Keratinocyte (primary cell): ENCODE measurements around the gene ZP2. TPM values are rescaled to one million over a fixed set of nuclear protein-coding genes. Genes with fewer than 3 reads are reported as not detected.

Source experiments
- DNase-seq: peaks from one replicate; pipeline ENCODE4 v3.0.0-alpha.2; 2011; ENCODE audit warnings: low read depth, missing footprints, low spot score
- FAIRE-seq: peaks from 2 replicates; lab custom pipeline; 2011; peaks lifted over from hg19 to GRCh38; lab: Jason Lieb, UNC
- H2AFZ ChIP-seq: 2 replicates; pipeline ENCODE4 v1.6.0; 2012; ENCODE audit warnings: low read length, control low read depth, inconsistent platforms; ENCODE audit not compliant: control insufficient read depth
- H3K27ac ChIP-seq: 2 replicates; pipeline ENCODE4 v1.5.1; 2011; ENCODE audit warnings: low read length; ENCODE audit not compliant: control insufficient read depth, insufficient read depth
- H3K27me3 ChIP-seq: 3 replicates; pipeline ENCODE4 v1.6.0; 2011; ENCODE audit warnings: low read length; ENCODE audit not compliant: control insufficient read depth, insufficient read depth; ENCODE audit errors: extremely low read depth
- H3K36me3 ChIP-seq, 2 experiments: 2 replicates in 1 of 2; 3 replicates in 1 of 2; pipeline ENCODE4 v1.5.1; 2011; ENCODE audit warnings: low read length in 2 of 2, mild to moderate bottlenecking in 1 of 2; ENCODE audit not compliant: control insufficient read depth in 2 of 2, insufficient read depth in 2 of 2; ENCODE audit errors: extremely low read depth in 1 of 2
- H3K4me1 ChIP-seq: 3 replicates; pipeline ENCODE4 v1.5.1; 2011; ENCODE audit warnings: low read length; ENCODE audit not compliant: control insufficient read depth, insufficient read depth; ENCODE audit errors: extremely low read depth
- H3K4me2 ChIP-seq: 3 replicates; pipeline ENCODE4 v1.6.0; 2011; ENCODE audit warnings: low read depth, low read length; ENCODE audit not compliant: control insufficient read depth, insufficient read depth; ENCODE audit errors: extremely low read depth
- H3K4me3 ChIP-seq, 3 experiments: fragments of 200-600 bp in 1 of 3; sonication (generic) in 1 of 3; 2 replicates in 2 of 3; 3 replicates in 1 of 3; pipeline ENCODE4 v1.5.1; 2011 to 2016; ENCODE audit warnings: low read length in 3 of 3, mild to moderate bottlenecking in 3 of 3, control low read depth in 2 of 3, inconsistent platforms in 1 of 3, low read depth in 1 of 3, mixed read lengths in 1 of 3, mixed run types in 1 of 3, moderate library complexity in 1 of 3; ENCODE audit not compliant: control insufficient read depth in 2 of 3, insufficient read depth in 2 of 3; ENCODE audit errors: extremely low read depth in 1 of 3
- H3K79me2 ChIP-seq: 2 replicates; pipeline ENCODE4 v1.6.0; 2012; ENCODE audit warnings: low read length; ENCODE audit not compliant: control insufficient read depth, insufficient read depth
- H3K9ac ChIP-seq: 3 replicates; pipeline ENCODE4 v1.6.0; 2011; ENCODE audit warnings: low read length; ENCODE audit not compliant: control insufficient read depth, insufficient read depth; ENCODE audit errors: extremely low read depth
- H3K9me1 ChIP-seq: 3 replicates; pipeline ENCODE4 v1.6.0; 2011; ENCODE audit warnings: low read length; ENCODE audit not compliant: control insufficient read depth, insufficient read depth; ENCODE audit errors: extremely low read depth
- H3K9me3 ChIP-seq: 2 replicates; pipeline ENCODE4 v1.5.1; 2012; ENCODE audit warnings: low read depth, low read length; ENCODE audit not compliant: control insufficient read depth
- H4K20me1 ChIP-seq: 3 replicates; pipeline ENCODE4 v1.6.0; 2011; ENCODE audit warnings: low read length; ENCODE audit not compliant: control insufficient read depth, insufficient read depth; ENCODE audit errors: extremely low read depth
- EZH2 ChIP-seq: IDR thresholded peaks from one replicate; pipeline ENCODE4 v1.6.1; 2012; ENCODE audit warnings: inconsistent platforms, mild to moderate bottlenecking, low read length, moderate library complexity
- dilution Hi-C: fragments of 300-500 bp; cut with MboI; formaldehyde crosslinking; loops from one replicate; pipeline ENCODE4 v1.7.0; 2020; ENCODE audit warnings: low sequenced_read_pairs; ENCODE audit not compliant: extremely low pct_ligation_motif_present
- polyA plus RNA-seq, 5 experiments: library from polyadenylated mRNA; depleted of rRNA in 3 of 5; stranded (reverse) in 3 of 5; stranded (forward) in 1 of 5; unstranded in 1 of 5; fragments of >200 nt; gene quantifications; 1 replicate in 1 of 5; 2 replicates in 3 of 5; 3 replicates in 1 of 5; pipeline versions ENCODE4 v1.2.1 to v1.2.3, GENCODE V29; 2011 to 2012; ENCODE audit warnings: missing spikeins in 2 of 5, low read depth in 1 of 5, low replicate concordance in 1 of 5
- TF ChIP-seq, protein P1 (sequence below), 3 experiments: IDR thresholded peaks in 1 of 3; conservative IDR thresholded peaks in 1 of 3; optimal IDR thresholded peaks in 1 of 3; 2 replicates in 2 of 3; 3 replicates in 1 of 3; pipeline versions ENCODE3 to v1.5.1; 2011; ENCODE audit warnings: low read length in 3 of 3, mild to moderate bottlenecking in 3 of 3, moderate library complexity in 2 of 3, control low read depth in 1 of 3, inconsistent platforms in 1 of 3; ENCODE audit not compliant: insufficient read depth in 2 of 3; ENCODE audit errors: extremely low read depth in 1 of 3

Gene ZP2
- polyA plus RNA-seq, 1 donor (not counting 4 experiments of a cell fraction or from before 2014, with no cell fraction given): not detected

DNA sequence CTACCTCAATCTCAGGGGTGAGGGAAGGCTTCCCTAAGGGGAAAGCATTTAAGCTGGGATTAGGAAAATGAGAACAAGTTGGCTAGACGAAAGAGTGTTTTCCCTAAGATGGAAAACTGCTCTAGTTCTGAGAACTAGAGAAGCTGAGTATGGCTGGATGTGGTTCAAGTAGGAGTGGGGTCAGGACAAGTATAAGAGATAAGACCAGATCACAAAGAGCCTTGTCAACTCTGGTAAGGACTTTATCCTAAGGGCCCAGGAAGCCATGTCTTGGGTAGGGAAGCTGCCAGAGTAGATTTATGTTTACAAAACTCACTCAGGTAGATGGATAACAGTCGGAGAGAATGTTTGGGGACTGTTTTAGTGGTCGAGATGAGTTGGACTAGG lies 23.8 kb upstream of the ZP2 start:
- H4K20me1 ChIP-seq: no peaks in the 10 kb centered on the region
- DNase-seq (no peak), FAIRE-seq (no peak)
- H3K36me3 ChIP-seq: no peaks in the 10 kb centered on the region
- H3K4me2 ChIP-seq: no peak overlapping the region
- H3K9ac ChIP-seq: no peak overlapping the region
- no peaks in the 10 kb centered on the region for H3K27me3 ChIP-seq
- H3K4me1 ChIP-seq: no peaks in the 10 kb centered on the region
- TF ChIP-seq, protein P1, sequence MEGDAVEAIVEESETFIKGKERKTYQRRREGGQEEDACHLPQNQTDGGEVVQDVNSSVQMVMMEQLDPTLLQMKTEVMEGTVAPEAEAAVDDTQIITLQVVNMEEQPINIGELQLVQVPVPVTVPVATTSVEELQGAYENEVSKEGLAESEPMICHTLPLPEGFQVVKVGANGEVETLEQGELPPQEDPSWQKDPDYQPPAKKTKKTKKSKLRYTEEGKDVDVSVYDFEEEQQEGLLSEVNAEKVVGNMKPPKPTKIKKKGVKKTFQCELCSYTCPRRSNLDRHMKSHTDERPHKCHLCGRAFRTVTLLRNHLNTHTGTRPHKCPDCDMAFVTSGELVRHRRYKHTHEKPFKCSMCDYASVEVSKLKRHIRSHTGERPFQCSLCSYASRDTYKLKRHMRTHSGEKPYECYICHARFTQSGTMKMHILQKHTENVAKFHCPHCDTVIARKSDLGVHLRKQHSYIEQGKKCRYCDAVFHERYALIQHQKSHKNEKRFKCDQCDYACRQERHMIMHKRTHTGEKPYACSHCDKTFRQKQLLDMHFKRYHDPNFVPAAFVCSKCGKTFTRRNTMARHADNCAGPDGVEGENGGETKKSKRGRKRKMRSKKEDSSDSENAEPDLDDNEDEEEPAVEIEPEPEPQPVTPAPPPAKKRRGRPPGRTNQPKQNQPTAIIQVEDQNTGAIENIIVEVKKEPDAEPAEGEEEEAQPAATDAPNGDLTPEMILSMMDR (optimal IDR thresholded peaks at IDR 0.05 in 1 of 3, IDR thresholded peaks at IDR 0.05 in 1 of 3, conservative IDR thresholded peaks at IDR 0.05 in 1 of 3; ENCODE audit: extremely low read depth in 1 of 3, insufficient read depth in 2 of 3, low read length in 3 of 3): no peak
- no peak for TF ChIP-seq EZH2
- dilution Hi-C loops: no loop called here
- no peaks in the 10 kb centered on the region for H3K79me2 ChIP-seq
- no peak overlapping the region for H3K4me3 ChIP-seq
- no peaks in the 10 kb centered on the region for H3K9me3 ChIP-seq
- no peak overlapping the region for H3K27ac ChIP-seq
- no peak overlapping the region for H2AFZ ChIP-seq
- H3K9me1 ChIP-seq: no peaks in the 10 kb centered on the region

DNA sequence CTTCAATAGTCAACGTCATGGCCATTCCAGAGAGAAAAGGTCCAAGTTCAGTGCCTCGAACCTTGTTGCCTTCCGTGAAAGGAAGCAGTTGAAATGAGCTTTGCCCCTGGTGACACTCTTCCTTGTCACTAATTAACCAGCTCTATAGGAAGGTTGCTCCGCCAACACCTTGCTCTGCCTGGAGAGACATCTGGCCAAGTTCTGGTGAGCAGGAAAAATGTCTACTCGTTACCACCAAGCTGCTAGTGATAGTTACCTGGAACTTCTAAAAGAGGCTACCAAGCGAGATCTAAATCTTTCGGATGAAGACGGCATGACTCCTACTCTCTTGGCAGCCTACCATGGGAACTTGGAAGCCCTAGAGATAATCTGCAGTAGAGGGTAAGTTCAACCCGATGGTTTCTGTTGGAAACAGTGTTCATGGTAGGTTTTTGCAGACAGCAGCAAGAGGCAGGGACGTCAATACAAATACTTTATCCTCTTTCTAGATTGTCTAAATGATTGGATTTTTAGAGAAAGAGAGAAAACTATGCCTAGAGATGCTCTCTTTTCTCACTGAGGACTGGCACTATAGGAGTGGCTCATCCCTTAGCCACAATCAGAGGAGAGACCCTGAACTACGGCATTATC lies 22.3 kb upstream of the ZP2 start, which contains the start of gene ANKS4B:
Gene ANKS4B, plus strand, starts transcription at position 179 of the 630 bp plus-strand sequence. Its CDS starts 39 bp downstream, at position 218.
- Histone ChIP-seq H3K79me2 (no peaks in the 10 kb centered on the region), H3K27me3 (no peaks in the 10 kb centered on the region), H3K9ac (no peak within 1 kb of the TSS), H3K9me3 (no peaks in the 10 kb centered on the region), H3K4me1 (no peaks in the 10 kb centered on the region), H2AFZ (no peak within 1 kb of the TSS), H3K36me3 (no peaks in the 10 kb centered on the region), H4K20me1 (no peaks in the 10 kb centered on the region), H3K27ac (no peak within 1 kb of the TSS), H3K9me1 (no peaks in the 10 kb centered on the region), H3K4me3 (no peak within 1 kb of the TSS), H3K4me2 (no peak within 1 kb of the TSS)
- no peak for FAIRE-seq
- DNase-seq: no peak
- TF ChIP-seq, protein P1 (optimal IDR thresholded peaks at IDR 0.05 in 1 of 3, IDR thresholded peaks at IDR 0.05 in 1 of 3, conservative IDR thresholded peaks at IDR 0.05 in 1 of 3; ENCODE audit: extremely low read depth in 1 of 3, insufficient read depth in 2 of 3, low read length in 3 of 3): no peak
- TF ChIP-seq EZH2: no peak
- dilution Hi-C loops: no loop called here
